PC-3 (cell line): ENCODE results near the gene FHAD1. TPM values are rescaled to one million over a fixed set of nuclear protein-coding genes. Genes with fewer than 3 reads are reported as not detected.
A peak's percentile ranks its signal among the peaks of the same experiment; 100 is the strongest.

Experiments
- ATAC-seq: fragments of 200-7000 bp; cut with Tn5 transposase; 2 replicates; pipeline ENCODE4 v1.9.1; 2020; ENCODE audit warnings: mild to moderate bottlenecking, moderate library complexity
- BruUV-seq: library from RNA; stranded (reverse); fragments of 400-500 nt; replicated peaks from 2 replicates; lab custom pipeline; 2021; lab: Mats Ljungman, UMichigan
- CTCF ChIA-PET: fragments of 300-600 bp; sonication (Branson Sonifier 250); formaldehyde crosslinking; loops from one replicate; lab custom pipeline; 2022; ENCODE audit warnings: antibody characterized with exemption; lab: Charles Lee
- POLR2A ChIA-PET: fragments of 300-600 bp; sonication (Branson Sonifier 250); formaldehyde crosslinking; loops from one replicate; lab custom pipeline; 2022; ENCODE audit warnings: antibody characterized with exemption; ENCODE audit not compliant: unreplicated experiment; lab: Charles Lee
- DNase-seq: peaks from one replicate; pipeline ENCODE4 v3.0.0-alpha.2; 2015
- H2AFZ ChIP-seq: fragments of 300-600 bp; sonication (generic); 2 replicates; pipeline ENCODE4 v1.6.0; 2016; ENCODE audit warnings: antibody characterized with exemption, low read length
- H3F3A ChIP-seq: fragments of 300-600 bp; sonication (generic); one replicate; pipeline ENCODE4 v1.6.0; 2017; ENCODE audit warnings: antibody characterized with exemption, low read length, control low read depth, mild to moderate bottlenecking; ENCODE audit not compliant: unreplicated experiment
- H3K27ac ChIP-seq: fragments of 300-600 bp; sonication (generic); 2 replicates; pipeline ENCODE4 v1.5.1; 2016; ENCODE audit warnings: mild to moderate bottlenecking, low read length
- H3K27me3 ChIP-seq: fragments of 300-600 bp; sonication (generic); 2 replicates; pipeline ENCODE4 v1.6.1; 2016; ENCODE audit warnings: low read length, mixed read lengths
- H3K36me3 ChIP-seq: fragments of 300-600 bp; sonication (generic); 2 replicates; pipeline ENCODE4 v1.6.1; 2016; ENCODE audit warnings: low read depth, mixed run types, low read length, mixed read lengths
- H3K4me1 ChIP-seq: fragments of 300-600 bp; sonication (generic); 2 replicates; pipeline ENCODE4 v1.5.1; 2016; ENCODE audit warnings: low read length; ENCODE audit not compliant: insufficient read depth
- H3K4me2 ChIP-seq: fragments of 300-600 bp; sonication (generic); 2 replicates; pipeline ENCODE4 v1.6.0; 2016; ENCODE audit warnings: low read length
- H3K4me3 ChIP-seq: fragments of 300-600 bp; sonication (generic); 2 replicates; pipeline ENCODE4 v1.5.1; 2016; ENCODE audit warnings: mild to moderate bottlenecking, low read length, mixed read lengths
- H3K79me2 ChIP-seq: fragments of 300-600 bp; sonication (generic); 2 replicates; pipeline ENCODE4 v1.6.1; 2017; ENCODE audit warnings: low read length, mixed read lengths
- H3K9ac ChIP-seq: fragments of 300-600 bp; sonication (generic); 2 replicates; pipeline ENCODE4 v1.6.0; 2016; ENCODE audit warnings: mild to moderate bottlenecking, low read length
- H3K9me2 ChIP-seq: fragments of 300-600 bp; sonication (generic); replicated peaks from 2 replicates; pipeline ENCODE4 v1.6.1; 2016; ENCODE audit warnings: mixed run types, low read length, mixed read lengths
- H3K9me3 ChIP-seq: fragments of 300-600 bp; sonication (generic); 2 replicates; pipeline ENCODE4 v1.6.1; 2016; ENCODE audit warnings: low read length, mixed read lengths
- H4K20me1 ChIP-seq: fragments of 300-600 bp; sonication (generic); 2 replicates; pipeline ENCODE4 v1.6.1; 2016; ENCODE audit warnings: low read length, mixed read lengths
- EZH2 ChIP-seq: fragments of 300-600 bp; sonication (generic); IDR thresholded peaks from one replicate; pipeline ENCODE4 v1.6.1; 2017; ENCODE audit warnings: antibody characterized with exemption, mild to moderate bottlenecking, low read length; ENCODE audit not compliant: unreplicated experiment
- EZH2phosphoT487 ChIP-seq: fragments of 300-600 bp; sonication (generic); IDR thresholded peaks from 2 replicates; pipeline ENCODE4 v1.6.1; 2018; ENCODE audit warnings: mild to moderate bottlenecking, antibody characterized with exemption, low read length, borderline replicate concordance
- intact Hi-C: fragments of 100-400 bp; cut with micrococcal nuclease; formaldehyde crosslinking; loops from 2 replicates; pipeline ENCODE4 v1.9.0; 2023
- total RNA-seq: library from RNA; depleted of rRNA; stranded (reverse); fragments of >200 nt; gene quantifications from 2 replicates; pipeline ENCODE4 v1.2.3, GENCODE V29; 2014
- TF ChIP-seq, protein P1 (sequence below): fragments of 300-600 bp; sonication (generic); conservative IDR thresholded peaks from 2 replicates; pipeline ENCODE4 v1.5.1; 2017; ENCODE audit warnings: antibody characterized with exemption, low read depth, mild to moderate bottlenecking, low read length

The FHAD1 gene
- total RNA-seq, 1 experiment from 2014 or later, result 0.95 TPM

DNA sequence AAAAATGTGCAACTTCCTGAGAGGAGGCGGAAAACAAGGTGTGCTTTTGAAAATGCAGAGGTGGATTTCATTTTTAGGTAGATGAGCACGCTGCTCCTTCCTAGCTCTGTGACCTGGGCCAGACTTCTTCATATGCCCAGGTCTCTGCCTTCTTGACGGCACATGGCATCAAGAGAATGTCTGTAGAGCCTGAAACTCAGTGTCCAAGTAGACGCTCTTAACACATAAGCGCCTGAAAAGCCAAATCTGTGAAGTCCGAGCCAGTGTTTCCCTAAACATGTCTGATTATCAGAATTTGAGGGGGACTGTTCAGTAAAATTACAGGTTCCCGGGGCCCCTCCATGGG, 25.7 kb downstream of the FHAD1 start:
- peak overlapping the region; percentile 96 for H3K4me2 ChIP-seq
- ChIA-PET CTCF (interaction anchor here (0.6 to 2.0 kb wide), 2 partner anchors 24 to 144 kb away, joined by 3 to 18 read pairs; no protein-coding TSS in a partner anchor), POLR2A (no interaction called here)

DNA sequence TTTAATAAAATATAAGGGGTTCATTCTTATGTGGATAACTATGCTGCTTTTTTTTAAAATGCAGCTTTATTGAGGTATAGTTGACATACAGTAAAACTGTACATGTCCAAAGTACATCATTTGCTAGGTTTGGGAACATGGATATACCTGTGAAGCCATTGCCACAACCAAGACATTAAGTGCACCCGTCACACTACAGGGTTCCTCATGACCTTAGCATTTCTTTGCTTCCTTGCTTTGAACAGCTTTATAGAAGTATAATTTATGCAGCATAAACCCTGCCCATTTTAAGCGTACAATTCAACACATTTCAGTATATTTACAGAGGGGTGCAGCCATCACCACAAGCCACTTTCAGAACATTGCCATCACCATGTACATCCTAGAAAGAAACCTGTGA, 26.3 kb downstream of the FHAD1 start:
- intact Hi-C loops, result no loop called here
- no peaks in the 10 kb centered on the region for H4K20me1 ChIP-seq
- H3K27me3 ChIP-seq, result no peaks in the 10 kb centered on the region
- no TSS peak for BruUV-seq
- no peaks in the 10 kb centered on the region for H3K36me3 ChIP-seq
- H3F3A ChIP-seq, result no peaks in the 10 kb centered on the region
- H3K9me3 ChIP-seq, result no peaks in the 10 kb centered on the region
- H2AFZ ChIP-seq, result peak overlapping the region; percentile 99; the same call in 1 of the 2 replicates
- DNase-seq (no peak), ATAC-seq (no peak)
- no peak overlapping the region for H3K9ac ChIP-seq
- H3K4me3 ChIP-seq, result peak overlapping the region; percentile 69; the same call in 1 of the 2 replicates
- no peaks in the 10 kb centered on the region for H3K79me2 ChIP-seq
- POLR2A ChIA-PET, result no interaction called here
- H3K9me2 ChIP-seq, result no peaks in the 10 kb centered on the region
- CTCF ChIA-PET, result interaction anchor here (0.6 kb wide), 1 partner anchor 25 kb away, joined by 3 read pairs; no protein-coding TSS in a partner anchor
- peak overlapping the region; percentile 96 for H3K4me2 ChIP-seq
- TF ChIP-seq, protein P1, sequence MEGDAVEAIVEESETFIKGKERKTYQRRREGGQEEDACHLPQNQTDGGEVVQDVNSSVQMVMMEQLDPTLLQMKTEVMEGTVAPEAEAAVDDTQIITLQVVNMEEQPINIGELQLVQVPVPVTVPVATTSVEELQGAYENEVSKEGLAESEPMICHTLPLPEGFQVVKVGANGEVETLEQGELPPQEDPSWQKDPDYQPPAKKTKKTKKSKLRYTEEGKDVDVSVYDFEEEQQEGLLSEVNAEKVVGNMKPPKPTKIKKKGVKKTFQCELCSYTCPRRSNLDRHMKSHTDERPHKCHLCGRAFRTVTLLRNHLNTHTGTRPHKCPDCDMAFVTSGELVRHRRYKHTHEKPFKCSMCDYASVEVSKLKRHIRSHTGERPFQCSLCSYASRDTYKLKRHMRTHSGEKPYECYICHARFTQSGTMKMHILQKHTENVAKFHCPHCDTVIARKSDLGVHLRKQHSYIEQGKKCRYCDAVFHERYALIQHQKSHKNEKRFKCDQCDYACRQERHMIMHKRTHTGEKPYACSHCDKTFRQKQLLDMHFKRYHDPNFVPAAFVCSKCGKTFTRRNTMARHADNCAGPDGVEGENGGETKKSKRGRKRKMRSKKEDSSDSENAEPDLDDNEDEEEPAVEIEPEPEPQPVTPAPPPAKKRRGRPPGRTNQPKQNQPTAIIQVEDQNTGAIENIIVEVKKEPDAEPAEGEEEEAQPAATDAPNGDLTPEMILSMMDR, result no peak
- TF ChIP-seq EZH2, result no peak
- no peak for TF ChIP-seq EZH2phosphoT487
- H3K4me1 ChIP-seq, result peaks cover 10% of the 10 kb centered on the region; the same call in 1 of the 2 replicates
- H3K27ac ChIP-seq, result no peak overlapping the region

More for the DNA sequence above, 25.7 kb downstream of the FHAD1 start:
- Histone ChIP-seq H3K27ac (no peak overlapping the region), H3K9me3 (no peaks in the 10 kb centered on the region), H2AFZ (peak overlapping the region; percentile 99), H3F3A (no peaks in the 10 kb centered on the region), H3K9me2 (no peaks in the 10 kb centered on the region), H3K4me1 (peaks cover 10% of the 10 kb centered on the region; the same call in 1 of the 2 replicates), H3K36me3 (no peaks in the 10 kb centered on the region), H3K9ac (peak overlapping the region; percentile 48), H3K4me3 (peak overlapping the region; percentile 69), H4K20me1 (no peaks in the 10 kb centered on the region), H3K27me3 (no peaks in the 10 kb centered on the region), H3K79me2 (no peaks in the 10 kb centered on the region)
- peak; percentile 32; the same call in 1 of the 2 replicates for ATAC-seq
- intact Hi-C loops, result loop anchor here (1.0 kb wide), 4 partner anchors 32 to 144 kb away; no protein-coding TSS in a partner anchor
- DNase-seq, result no peak
- no TSS peak for BruUV-seq
- TF ChIP-seq, protein P1, result no peak
- TF ChIP-seq EZH2 (no peak), EZH2phosphoT487 (no peak)

DNA sequence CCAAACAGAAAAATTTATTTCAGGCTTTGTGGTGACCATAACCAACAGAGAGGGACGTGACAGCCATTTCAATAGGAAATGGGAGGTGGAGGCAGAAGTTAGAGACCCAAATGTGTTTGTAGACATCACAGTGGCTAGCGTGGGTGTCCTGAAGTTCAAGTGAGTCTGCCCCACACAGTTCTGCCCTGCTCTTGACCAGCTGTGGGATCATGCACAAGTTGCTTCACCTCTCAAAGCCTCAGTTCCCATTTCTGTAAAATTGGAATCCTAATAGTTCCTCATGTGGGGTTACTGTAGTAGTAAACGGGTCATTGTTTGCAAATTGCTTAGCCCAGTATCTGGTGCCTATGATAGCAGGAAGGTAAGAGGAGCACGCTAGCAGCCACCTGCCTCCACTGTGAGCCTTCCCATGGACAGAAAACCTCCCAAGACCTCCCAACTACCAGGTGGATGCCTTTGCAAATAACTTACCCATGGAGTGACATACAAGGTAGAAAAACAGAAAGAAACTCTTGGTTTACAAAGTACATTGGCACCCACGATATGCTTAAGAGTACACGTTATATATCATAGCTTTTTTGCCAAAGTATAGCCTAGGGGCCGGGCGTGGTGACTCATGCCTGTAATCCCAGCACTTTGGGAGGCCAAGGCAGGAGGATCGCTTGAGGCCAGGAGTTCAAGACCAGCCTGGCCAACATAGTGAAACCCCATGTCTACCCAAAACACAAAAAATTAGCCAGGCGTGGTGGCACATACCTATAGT, 29.1 kb downstream of the FHAD1 start:
- intact Hi-C loops, result no loop called here
- no peak for TF ChIP-seq EZH2
- TF ChIP-seq, protein P1, result no peak
- TF ChIP-seq EZH2phosphoT487, result no peak
- Histone ChIP-seq H3K79me2 (no peaks in the 10 kb centered on the region), H2AFZ (no peak overlapping the region), H3K9me3 (no peaks in the 10 kb centered on the region), H3F3A (no peaks in the 10 kb centered on the region), H3K9me2 (no peaks in the 10 kb centered on the region), H4K20me1 (no peaks in the 10 kb centered on the region), H3K9ac (no peak overlapping the region), H3K27me3 (no peaks in the 10 kb centered on the region), H3K27ac (no peak overlapping the region), H3K4me2 (no peak overlapping the region), H3K36me3 (no peaks in the 10 kb centered on the region), H3K4me3 (no peak overlapping the region), H3K4me1 (peaks cover 10% of the 10 kb centered on the region; the same call in 1 of the 2 replicates)
- CTCF ChIA-PET, result no interaction called here
- no peak for ATAC-seq
- no peak for DNase-seq
- POLR2A ChIA-PET, result no interaction called here
- no TSS peak for BruUV-seq
